Measurements from ENCODE around the gene ATXN3L.

DNA sequence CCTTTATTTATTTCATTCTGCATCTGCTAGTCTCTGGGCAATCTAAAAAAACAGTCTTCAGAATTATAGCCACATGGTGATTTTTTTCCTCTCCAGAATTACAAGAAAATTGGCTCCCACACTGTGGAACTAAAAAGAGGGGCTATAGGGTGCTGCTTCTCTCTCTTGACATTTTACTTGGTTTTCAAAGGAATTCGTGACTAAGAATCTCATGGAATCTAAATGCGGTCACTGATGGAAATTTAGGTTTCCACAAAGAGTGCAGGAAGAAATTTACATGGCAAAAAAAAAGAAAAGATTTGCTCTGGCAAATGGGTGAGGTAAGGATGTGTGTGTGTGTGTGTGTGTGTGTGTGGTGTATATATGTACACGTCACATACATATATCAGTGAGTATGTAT, 10.2 kb downstream of the ATXN3L start:
- TF ChIP-seq YY1 (IDR thresholded peaks at IDR 0.05) (no peak), FOXA1 (IDR thresholded peaks at IDR 0.05) (no peak), RAD21 (IDR thresholded peaks at IDR 0.05) (no peak)
- TF ChIP-seq, protein P1, sequence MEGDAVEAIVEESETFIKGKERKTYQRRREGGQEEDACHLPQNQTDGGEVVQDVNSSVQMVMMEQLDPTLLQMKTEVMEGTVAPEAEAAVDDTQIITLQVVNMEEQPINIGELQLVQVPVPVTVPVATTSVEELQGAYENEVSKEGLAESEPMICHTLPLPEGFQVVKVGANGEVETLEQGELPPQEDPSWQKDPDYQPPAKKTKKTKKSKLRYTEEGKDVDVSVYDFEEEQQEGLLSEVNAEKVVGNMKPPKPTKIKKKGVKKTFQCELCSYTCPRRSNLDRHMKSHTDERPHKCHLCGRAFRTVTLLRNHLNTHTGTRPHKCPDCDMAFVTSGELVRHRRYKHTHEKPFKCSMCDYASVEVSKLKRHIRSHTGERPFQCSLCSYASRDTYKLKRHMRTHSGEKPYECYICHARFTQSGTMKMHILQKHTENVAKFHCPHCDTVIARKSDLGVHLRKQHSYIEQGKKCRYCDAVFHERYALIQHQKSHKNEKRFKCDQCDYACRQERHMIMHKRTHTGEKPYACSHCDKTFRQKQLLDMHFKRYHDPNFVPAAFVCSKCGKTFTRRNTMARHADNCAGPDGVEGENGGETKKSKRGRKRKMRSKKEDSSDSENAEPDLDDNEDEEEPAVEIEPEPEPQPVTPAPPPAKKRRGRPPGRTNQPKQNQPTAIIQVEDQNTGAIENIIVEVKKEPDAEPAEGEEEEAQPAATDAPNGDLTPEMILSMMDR (IDR thresholded peaks at IDR 0.05; ENCODE audit: low read depth, low read length, missing input control), result no peak

All from liver (tissue), 3 donors.